ENCODE measurements around the gene PLEKHA5.
"Not testable (repeated sequence)": the region's sequence is repeated elsewhere in the genome, so short reads cannot be mapped to it uniquely, and the experiment has no call there.

PLEKHA5 gene

DNA sequence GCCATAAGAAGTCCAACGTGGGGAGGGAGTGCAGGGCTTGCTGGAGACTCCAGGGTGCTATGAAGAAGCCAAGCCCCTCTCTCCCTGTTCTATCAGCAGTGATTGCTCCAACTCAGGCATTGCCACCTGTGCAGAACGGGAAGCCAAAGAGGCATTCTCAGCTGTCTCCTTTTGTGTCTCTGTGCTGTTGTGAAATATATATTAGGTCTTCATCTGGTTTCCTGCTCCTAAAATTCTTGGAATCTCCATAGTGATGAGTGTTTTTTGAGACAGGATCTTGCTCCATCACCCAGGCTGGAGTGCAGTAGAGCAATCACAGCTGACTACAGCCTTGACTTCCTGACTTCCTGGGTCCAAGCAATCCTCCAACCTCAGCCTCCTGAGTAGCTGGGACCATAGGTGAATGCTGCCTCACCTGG is 258.6 kb downstream of the PLEKHA5 start:
- no peaks in the 10 kb centered on the region for H3K79me1 ChIP-seq (replicated peaks; ENCODE audit: low read length, poor library complexity, severe bottlenecking)
- no peak overlapping the region for H3K27ac ChIP-seq (ENCODE audit: low read length, poor library complexity, severe bottlenecking)
- no peak overlapping the region for H2AK5ac ChIP-seq (ENCODE audit: low read length, severe bottlenecking)

DNA sequence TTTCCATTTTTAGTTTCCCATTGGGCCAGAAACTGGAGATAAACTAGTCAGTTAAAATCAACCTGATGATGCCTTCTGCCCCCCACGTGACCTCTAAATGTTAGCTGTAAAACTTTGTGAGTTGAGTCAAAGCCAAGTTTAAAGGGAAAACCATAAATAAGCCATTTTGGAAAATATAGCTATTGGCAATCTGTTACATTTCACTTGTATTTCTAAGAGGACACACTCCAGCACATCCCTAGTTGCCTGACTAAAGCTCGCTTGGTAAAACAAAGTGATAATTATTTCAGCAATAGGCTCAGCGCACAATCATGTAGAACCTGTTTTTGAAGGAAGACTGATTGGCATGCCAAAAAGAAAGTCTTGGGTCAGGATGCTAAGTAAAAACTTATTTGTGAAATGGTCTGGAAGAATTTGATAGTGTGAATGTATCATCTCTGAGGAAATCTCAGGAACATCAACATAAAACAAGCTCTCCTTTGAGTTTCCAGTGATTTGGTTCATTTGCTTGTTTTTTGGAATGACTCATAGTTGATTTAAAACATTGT is 260.6 kb downstream of the PLEKHA5 start:
- Histone ChIP-seq H2BK5ac (ENCODE audit: low read depth, low read length, poor library complexity, severe bottlenecking) (no peak overlapping the region), H3K4ac (ENCODE audit: low read depth in 1 of 2, low read length in 2 of 2) (no peak overlapping the region), H3K9ac (ENCODE audit: low read length) (no peak overlapping the region), H2AK5ac (ENCODE audit: low read length, severe bottlenecking) (no peak overlapping the region), H4K8ac (ENCODE audit: low read length) (no peak overlapping the region), H3K4me2 (ENCODE audit: low read length, poor library complexity, severe bottlenecking) (no peak overlapping the region), H3K14ac (ENCODE audit: low read length in 2 of 2) (no peak overlapping the region), H4K91ac (ENCODE audit: low read length) (no peak overlapping the region), H3K4me1 (ENCODE audit: control insufficient read depth, insufficient read depth, low read depth, low read length) (no peaks in the 10 kb centered on the region), H3K4me3 (ENCODE audit: insufficient read depth in 1 of 2, low read depth in 1 of 2, low read length in 2 of 2) (no peak overlapping the region), H3K27ac (ENCODE audit: low read length, poor library complexity, severe bottlenecking) (no peak overlapping the region), H3K36me3 (ENCODE audit: control insufficient read depth in 1 of 2, insufficient read depth in 2 of 2, low read depth in 1 of 2, low read length in 2 of 2) (peaks cover 0 to 4% of the 10 kb centered on the region in 2 experiments), H3K79me1 (replicated peaks; ENCODE audit: low read length, poor library complexity, severe bottlenecking) (no peaks in the 10 kb centered on the region), H3K18ac (ENCODE audit: low read depth in 1 of 2, low read length in 2 of 2) (no peak overlapping the region), H2BK15ac (ENCODE audit: low read depth, poor library complexity, severe bottlenecking) (no peak overlapping the region), H3K9me3 (ENCODE audit: control insufficient read depth, low read length) (no peaks in the 10 kb centered on the region), H2BK12ac (ENCODE audit: low read length in 2 of 2) (no peak overlapping the region), H3K23ac (ENCODE audit: low read length in 2 of 2) (no peak overlapping the region), H3K27me3 (ENCODE audit: control insufficient read depth in 1 of 2, insufficient read depth in 1 of 2, low read length in 2 of 2) (no peaks in the 10 kb centered on the region), H2BK120ac (ENCODE audit: low read depth, low read length) (no peak overlapping the region), H2AFZ (ENCODE audit: low read depth, low read length) (no peak overlapping the region)
- WGBS = 98% methylated on average over 3 of the region's 3 CpGs
- no peak for DNase-seq

More for the DNA sequence above, 258.6 kb downstream of the PLEKHA5 start:
- Histone ChIP-seq H2BK120ac (ENCODE audit: low read depth, low read length) (no peak overlapping the region), H3K14ac (ENCODE audit: low read length in 2 of 2) (no peak overlapping the region), H3K9me3 (ENCODE audit: control insufficient read depth, low read length) (no peaks in the 10 kb centered on the region), H3K4me2 (ENCODE audit: low read length, poor library complexity, severe bottlenecking) (no peak overlapping the region), H3K4me1 (ENCODE audit: control insufficient read depth, insufficient read depth, low read depth, low read length) (no peaks in the 10 kb centered on the region), H2BK12ac (ENCODE audit: low read length in 2 of 2) (no peak overlapping the region), H3K27me3 (ENCODE audit: control insufficient read depth in 1 of 2, insufficient read depth in 1 of 2, low read length in 2 of 2) (no peaks in the 10 kb centered on the region), H4K8ac (ENCODE audit: low read length) (no peak overlapping the region), H2AFZ (ENCODE audit: low read depth, low read length) (no peak overlapping the region), H3K4ac (ENCODE audit: low read depth in 1 of 2, low read length in 2 of 2) (no peak overlapping the region), H3K4me3 (ENCODE audit: insufficient read depth in 1 of 2, low read depth in 1 of 2, low read length in 2 of 2) (no peak overlapping the region), H2BK5ac (ENCODE audit: low read depth, low read length, poor library complexity, severe bottlenecking) (no peak overlapping the region), H2BK15ac (ENCODE audit: low read depth, poor library complexity, severe bottlenecking) (no peak overlapping the region), H3K23ac (ENCODE audit: low read length in 2 of 2) (no peak overlapping the region), H3K36me3 (ENCODE audit: control insufficient read depth in 1 of 2, insufficient read depth in 2 of 2, low read depth in 1 of 2, low read length in 2 of 2) (peaks cover 0 to 4% of the 10 kb centered on the region in 2 experiments), H4K91ac (ENCODE audit: low read length) (no peak overlapping the region), H3K9ac (ENCODE audit: low read length) (no peak overlapping the region), H3K18ac (ENCODE audit: low read depth in 1 of 2, low read length in 2 of 2) (no peak overlapping the region)
- WGBS = 89% methylated on average over 2 of the region's 2 CpGs
- peak; percentile 41 for DNase-seq

GRCh38 chr12:19392644-19393043 is 263.1 kb downstream of the PLEKHA5 start:
- H3K27ac ChIP-seq (ENCODE audit: low read length, poor library complexity, severe bottlenecking); H3K14ac ChIP-seq (ENCODE audit: low read length in 2 of 2); H3K18ac ChIP-seq (ENCODE audit: low read depth in 1 of 2, low read length in 2 of 2); H3K9me3 ChIP-seq (ENCODE audit: control insufficient read depth, low read length); H2BK120ac ChIP-seq (ENCODE audit: low read depth, low read length); H3K79me1 ChIP-seq (replicated peaks; ENCODE audit: low read length, poor library complexity, severe bottlenecking); H3K23ac ChIP-seq (ENCODE audit: low read length in 2 of 2); H2AK5ac ChIP-seq (ENCODE audit: low read length, severe bottlenecking); H2BK5ac ChIP-seq (ENCODE audit: low read depth, low read length, poor library complexity, severe bottlenecking); H3K4me3 ChIP-seq (ENCODE audit: insufficient read depth in 1 of 2, low read depth in 1 of 2, low read length in 2 of 2); H4K8ac ChIP-seq (ENCODE audit: low read length); H3K36me3 ChIP-seq (ENCODE audit: control insufficient read depth in 1 of 2, insufficient read depth in 2 of 2, low read depth in 1 of 2, low read length in 2 of 2); H3K27me3 ChIP-seq (ENCODE audit: control insufficient read depth in 1 of 2, insufficient read depth in 1 of 2, low read length in 2 of 2); DNase-seq; H2BK15ac ChIP-seq (ENCODE audit: low read depth, poor library complexity, severe bottlenecking); H2BK12ac ChIP-seq (ENCODE audit: low read length in 2 of 2); H3K4me1 ChIP-seq (ENCODE audit: control insufficient read depth, insufficient read depth, low read depth, low read length); H2AFZ ChIP-seq (ENCODE audit: low read depth, low read length); H3K4ac ChIP-seq (ENCODE audit: low read depth in 1 of 2, low read length in 2 of 2); H3K9ac ChIP-seq (ENCODE audit: low read length); H3K4me2 ChIP-seq (ENCODE audit: low read length, poor library complexity, severe bottlenecking); H4K91ac ChIP-seq (ENCODE audit: low read length): not testable (repeated sequence)
- 97% methylated on average over 6 of the region's 8 CpGs for WGBS

- no peaks in the 10 kb centered on the region for H3K4me1 ChIP-seq (ENCODE audit: control insufficient read depth, insufficient read depth, low read depth, low read length)
- no peak overlapping the region for H3K4me3 ChIP-seq (ENCODE audit: insufficient read depth in 1 of 2, low read depth in 1 of 2, low read length in 2 of 2)
- no peak overlapping the region for H3K23ac ChIP-seq (ENCODE audit: low read length in 2 of 2)
- no peak for DNase-seq
- no peak overlapping the region for H2BK12ac ChIP-seq (ENCODE audit: low read length in 2 of 2)
- H2BK15ac ChIP-seq (ENCODE audit: low read depth, poor library complexity, severe bottlenecking) = no peak overlapping the region
- no peaks in the 10 kb centered on the region for H3K79me1 ChIP-seq (replicated peaks; ENCODE audit: low read length, poor library complexity, severe bottlenecking)
- no peaks in the 10 kb centered on the region for H3K27me3 ChIP-seq (ENCODE audit: control insufficient read depth in 1 of 2, insufficient read depth in 1 of 2, low read length in 2 of 2)
- H3K14ac ChIP-seq (ENCODE audit: low read length in 2 of 2) = no peak overlapping the region
- no peak overlapping the region for H3K9ac ChIP-seq (ENCODE audit: low read length)
- H4K8ac ChIP-seq (ENCODE audit: low read length) = no peak overlapping the region
- no peak overlapping the region for H3K4me2 ChIP-seq (ENCODE audit: low read length, poor library complexity, severe bottlenecking)
- no peak overlapping the region for H4K91ac ChIP-seq (ENCODE audit: low read length)
- H3K4ac ChIP-seq (ENCODE audit: low read depth in 1 of 2, low read length in 2 of 2) = no peak overlapping the region
- H2AK5ac ChIP-seq (ENCODE audit: low read length, severe bottlenecking) = no peak overlapping the region
- no peaks in the 10 kb centered on the region for H3K36me3 ChIP-seq (ENCODE audit: control insufficient read depth in 1 of 2, insufficient read depth in 2 of 2, low read depth in 1 of 2, low read length in 2 of 2)
- no peak overlapping the region for H2BK120ac ChIP-seq (ENCODE audit: low read depth, low read length)
- no peak overlapping the region for H2BK5ac ChIP-seq (ENCODE audit: low read depth, low read length, poor library complexity, severe bottlenecking)
- no CpG with 5 or more reads among the region's 2 CpGs for WGBS
- no peak overlapping the region for H2AFZ ChIP-seq (ENCODE audit: low read depth, low read length)
- H3K18ac ChIP-seq (ENCODE audit: low read depth in 1 of 2, low read length in 2 of 2) = no peak overlapping the region
- H3K9me3 ChIP-seq (ENCODE audit: control insufficient read depth, low read length) = no peaks in the 10 kb centered on the region
- H3K27ac ChIP-seq (ENCODE audit: low read length, poor library complexity, severe bottlenecking) = no peak overlapping the region
These were observed 264.9 kb downstream of the PLEKHA5 start for GRCh38 chr12:19394385-19394784.

Measured in mesenchymal stem cell (in vitro differentiated cells and primary cell).